ENCODE data around the gene TPSAB1. TPM values are rescaled to one million over a fixed set of nuclear protein-coding genes. Genes with fewer than 3 reads are reported as not detected.

Gene TPSAB1
- polyA plus RNA-seq, 3 donors from 2014 or later, result not detected

DNA sequence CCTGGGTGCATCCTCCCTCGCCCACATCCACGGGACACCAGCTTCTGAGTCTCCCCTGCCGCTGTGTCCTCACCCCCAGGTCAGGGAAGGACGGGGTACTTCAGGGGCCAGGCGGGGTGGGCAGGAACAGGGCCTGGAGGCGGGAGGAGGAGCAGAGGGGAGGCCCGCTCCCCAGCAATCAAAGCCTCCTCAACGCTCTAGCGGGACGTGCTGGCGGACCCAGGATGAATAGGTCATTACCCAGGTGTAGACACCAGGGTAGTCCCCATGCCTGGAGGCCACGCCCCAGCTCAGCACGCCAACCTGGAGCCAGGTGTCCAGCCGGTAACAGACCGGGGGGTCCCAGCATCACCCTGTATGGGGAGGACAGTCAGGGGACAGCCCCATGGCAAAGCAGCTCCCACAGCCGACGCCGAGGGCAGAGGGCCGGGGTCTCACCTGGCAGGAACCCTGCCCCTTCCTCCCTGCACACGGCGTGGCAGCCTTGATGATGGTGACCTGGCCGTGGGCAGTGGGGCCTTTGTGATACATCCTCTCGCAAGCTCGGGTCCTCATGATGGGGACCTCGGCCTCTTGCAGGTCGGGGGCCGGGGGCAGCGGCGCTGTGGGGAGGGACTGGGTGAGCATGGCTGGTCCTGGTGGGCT, 39.6 kb downstream of the TPSAB1 start:
- Mint-ChIP-seq H3K4me1 (no peaks in the 10 kb centered on the region), H3K9me3 (no peaks in the 10 kb centered on the region), H3K36me3 (no peaks in the 10 kb centered on the region), H3K27me3 (ENCODE audit: low read depth in 3 of 3) (peaks cover 2 to 4% (median 2%) of the 10 kb centered on the region in 3 donors), H3K27ac (no peak overlapping the region), H3K4me3 (no peak overlapping the region)
- DNase-seq, result no peak

DNA sequence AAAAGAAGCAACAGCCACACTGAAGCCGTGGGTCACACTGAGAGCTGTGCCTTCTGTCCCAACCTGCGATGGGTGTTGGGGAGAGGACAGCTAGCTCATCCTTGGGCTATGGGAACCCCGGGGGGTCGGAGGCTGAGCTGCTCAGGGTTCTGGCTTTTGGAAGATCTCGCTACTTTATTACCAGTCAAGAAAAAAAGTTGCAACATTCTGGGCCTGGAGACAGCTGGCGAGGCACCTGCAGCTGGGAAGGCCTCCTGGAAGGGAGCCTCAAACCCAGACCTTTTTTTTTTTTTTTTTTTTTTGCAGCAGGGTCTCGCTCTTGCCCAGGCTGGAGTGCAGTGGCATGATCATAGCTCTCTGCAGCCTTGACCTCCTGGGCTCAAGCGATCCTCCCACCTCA, 40.3 kb downstream of the TPSAB1 start:
- no peak overlapping the region for H3K27ac Mint-ChIP-seq

DNA sequence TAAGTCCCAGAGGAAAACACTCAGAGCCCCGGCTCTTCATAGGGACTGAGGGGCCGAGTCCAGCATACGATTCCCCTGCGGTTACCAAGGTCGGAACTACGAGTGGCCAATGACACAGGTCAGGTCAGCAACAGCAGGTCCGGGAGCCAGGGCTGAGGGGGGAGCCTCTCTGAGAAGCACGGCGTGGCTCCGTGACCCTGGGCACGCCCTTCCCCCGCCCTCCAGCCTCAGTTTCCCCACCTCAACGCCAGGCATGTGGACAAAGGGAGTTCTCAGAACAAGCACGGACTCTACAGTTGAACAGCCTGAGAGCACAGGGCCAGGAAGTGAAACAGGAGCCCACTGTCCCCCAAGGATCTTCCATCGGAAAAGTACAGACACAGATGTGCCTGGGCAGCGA, 41.0 kb downstream of the TPSAB1 start:
- H3K9me3 Mint-ChIP-seq, result no peaks in the 10 kb centered on the region
- no peak overlapping the region for H3K4me3 Mint-ChIP-seq
- no peaks in the 10 kb centered on the region for H3K4me1 Mint-ChIP-seq
- no peak for DNase-seq
- no peak overlapping the region for H3K27ac Mint-ChIP-seq
- H3K27me3 Mint-ChIP-seq (ENCODE audit: low read depth in 3 of 3), result peaks cover 2 to 5% (median 4%) of the 10 kb centered on the region in 3 donors
- no peaks in the 10 kb centered on the region for H3K36me3 Mint-ChIP-seq

More for the DNA sequence above, 40.3 kb downstream of the TPSAB1 start:
- no peaks in the 10 kb centered on the region for H3K4me1 Mint-ChIP-seq
- H3K4me3 Mint-ChIP-seq, result no peak overlapping the region
- no peaks in the 10 kb centered on the region for H3K9me3 Mint-ChIP-seq
- DNase-seq, result no peak
- H3K27me3 Mint-ChIP-seq (ENCODE audit: low read depth in 3 of 3), result peaks cover 2 to 3% (median 2%) of the 10 kb centered on the region in 3 donors
- H3K36me3 Mint-ChIP-seq, result no peaks in the 10 kb centered on the region

DNA sequence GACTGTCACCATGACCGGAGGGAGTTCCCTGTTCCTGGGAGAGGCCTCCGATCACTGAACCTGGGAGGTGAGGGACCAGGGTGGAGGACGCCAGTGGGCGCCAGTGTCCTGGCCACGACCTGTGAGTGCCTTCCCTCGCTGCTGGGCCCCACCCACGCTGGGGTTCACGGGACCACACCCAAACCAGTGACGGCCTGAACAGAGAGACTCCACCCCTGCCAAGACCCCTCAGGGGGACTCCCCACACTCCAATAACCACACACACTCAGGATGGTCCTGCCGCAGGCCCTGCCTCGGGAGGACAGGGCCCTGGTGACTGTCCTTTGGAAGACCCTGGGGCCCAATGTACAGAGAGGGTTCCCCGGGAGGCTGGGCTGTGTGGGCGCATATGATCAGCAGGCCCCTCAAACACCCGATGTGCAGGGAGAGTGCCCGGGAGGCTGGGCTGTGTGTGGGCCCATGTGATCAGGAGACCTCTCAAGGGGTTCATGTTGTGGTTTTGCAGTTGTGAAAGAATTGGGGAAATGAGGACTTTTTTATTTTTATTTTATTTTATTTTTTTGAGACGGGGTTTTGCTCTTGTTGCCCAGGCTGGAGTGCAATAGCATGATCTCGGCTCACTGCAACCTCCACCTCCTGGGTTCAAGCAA, 41.9 kb downstream of the TPSAB1 start:
- Mint-ChIP-seq H3K36me3 (no peaks in the 10 kb centered on the region), H3K4me3 (no peak overlapping the region)

DNA sequence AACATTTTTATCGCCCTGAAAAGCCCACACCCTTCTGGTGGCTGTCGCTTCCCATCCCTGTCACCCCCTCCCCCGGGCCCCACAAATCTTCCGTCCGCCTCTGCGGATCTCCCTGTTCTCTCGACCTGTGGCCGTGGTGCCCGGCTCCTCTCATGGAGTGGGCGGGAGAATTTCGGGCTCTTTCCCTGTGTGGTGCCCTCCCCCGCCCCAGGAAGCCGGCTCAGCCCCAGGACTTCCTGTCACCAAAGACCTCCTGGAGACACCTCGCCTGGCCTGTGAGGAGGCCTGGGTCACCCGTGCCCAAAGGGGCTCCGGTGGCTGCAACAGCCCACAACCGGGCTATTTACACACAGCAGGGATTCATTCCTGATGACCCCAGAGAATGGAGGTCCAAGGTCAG, 42.8 kb downstream of the TPSAB1 start:
- no peaks in the 10 kb centered on the region for H3K9me3 Mint-ChIP-seq
- peaks cover 2 to 5% (median 4%) of the 10 kb centered on the region in 3 donors for H3K27me3 Mint-ChIP-seq (ENCODE audit: low read depth in 3 of 3)
- no peak for DNase-seq
- H3K4me1 Mint-ChIP-seq, result no peaks in the 10 kb centered on the region
- no peaks in the 10 kb centered on the region for H3K36me3 Mint-ChIP-seq
- H3K4me3 Mint-ChIP-seq, result no peak overlapping the region
- no peak overlapping the region for H3K27ac Mint-ChIP-seq

More for the DNA sequence above, 41.9 kb downstream of the TPSAB1 start:
- no peak for DNase-seq
- Mint-ChIP-seq H3K9me3 (no peaks in the 10 kb centered on the region), H3K27ac (no peak overlapping the region), H3K27me3 (ENCODE audit: low read depth in 3 of 3) (peaks cover 2 to 5% (median 4%) of the 10 kb centered on the region in 3 donors), H3K4me1 (no peaks in the 10 kb centered on the region)

DNA sequence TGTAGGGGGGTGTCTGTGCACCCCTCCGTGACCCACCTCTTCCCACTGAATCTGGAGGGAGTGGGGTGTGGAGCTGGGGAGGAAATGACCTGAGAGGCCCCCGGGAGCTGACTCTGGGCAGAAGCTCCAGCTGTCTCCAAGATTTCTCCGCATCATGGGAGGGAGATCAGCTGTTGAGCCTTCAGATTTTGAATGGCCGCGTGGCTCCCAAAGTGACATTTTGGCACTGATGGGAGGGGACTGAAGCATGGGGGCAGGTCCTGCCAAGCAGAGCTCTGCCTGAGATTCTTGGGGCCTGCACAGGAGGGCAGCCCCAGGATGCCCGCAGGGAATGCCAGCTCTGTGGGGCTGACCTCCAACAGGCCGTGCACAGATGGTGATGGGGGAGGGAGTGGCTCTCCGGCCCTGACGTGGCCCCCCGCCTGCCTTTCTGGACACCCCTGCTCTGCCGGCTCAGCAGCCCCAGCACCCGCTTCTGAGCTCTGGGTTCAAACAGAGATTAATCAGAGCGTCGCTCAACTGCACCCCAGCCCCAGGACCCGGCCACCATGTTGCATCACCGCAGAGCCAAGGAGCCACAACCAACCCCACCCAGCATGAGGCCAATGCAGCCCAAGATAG, 43.6 kb downstream of the TPSAB1 start:
- Mint-ChIP-seq H3K36me3 (no peaks in the 10 kb centered on the region), H3K27me3 (ENCODE audit: low read depth in 3 of 3) (peaks cover 2 to 5% (median 4%) of the 10 kb centered on the region in 3 donors)
- no peak for DNase-seq

DNA sequence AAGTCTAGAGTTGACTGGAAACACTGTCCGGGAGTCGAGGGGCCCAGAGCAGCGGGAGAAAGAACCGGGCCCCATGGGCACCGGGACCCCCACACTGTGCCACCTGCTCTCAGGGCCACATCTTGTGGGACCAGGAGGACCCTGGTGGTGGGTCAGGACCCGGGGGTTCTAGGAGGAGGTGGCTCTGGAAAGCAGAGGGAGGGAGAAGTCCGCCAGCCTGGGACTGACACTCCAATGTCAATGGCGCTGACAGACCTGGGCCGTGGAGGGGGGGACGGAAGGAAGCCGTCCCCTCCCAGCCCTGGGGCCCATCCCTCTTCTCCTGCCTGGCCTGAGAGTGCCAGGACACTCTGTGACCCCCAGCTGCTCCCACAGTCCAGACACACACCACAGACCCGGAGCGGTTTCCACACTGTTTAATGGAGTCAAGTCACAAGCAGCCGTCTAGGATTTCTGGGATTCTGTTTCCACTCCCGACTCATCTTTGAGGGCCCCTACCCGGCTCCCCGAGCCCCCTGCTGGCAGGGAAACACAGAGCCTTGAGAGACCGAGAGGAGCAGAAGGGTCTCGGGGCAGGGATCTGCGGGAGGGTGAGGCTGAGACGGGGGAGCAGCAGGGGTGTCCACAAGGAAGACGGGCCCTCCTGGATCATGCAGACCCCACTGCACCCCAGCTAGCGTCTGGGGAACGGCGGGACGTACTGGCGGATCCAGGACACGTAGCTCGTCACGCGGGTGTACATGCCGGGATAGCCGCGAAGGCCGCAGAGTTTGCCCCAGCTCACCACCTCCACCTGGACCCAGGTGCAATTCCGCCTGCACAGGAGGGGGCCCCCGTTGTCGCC, 45.4 kb downstream of the TPSAB1 start:
- Mint-ChIP-seq H3K36me3 (no peaks in the 10 kb centered on the region), H3K4me3 (no peak overlapping the region), H3K4me1 (no peaks in the 10 kb centered on the region), H3K27me3 (ENCODE audit: low read depth in 3 of 3) (peaks cover 2 to 12% (median 4%) of the 10 kb centered on the region in 3 donors), H3K27ac (no peak overlapping the region), H3K9me3 (no peaks in the 10 kb centered on the region)
- DNase-seq, result no peak

More for the DNA sequence above, 43.6 kb downstream of the TPSAB1 start:
- H3K4me1 Mint-ChIP-seq, result no peaks in the 10 kb centered on the region
- no peak overlapping the region for H3K4me3 Mint-ChIP-seq
- no peaks in the 10 kb centered on the region for H3K9me3 Mint-ChIP-seq
- no peak overlapping the region for H3K27ac Mint-ChIP-seq

DNA sequence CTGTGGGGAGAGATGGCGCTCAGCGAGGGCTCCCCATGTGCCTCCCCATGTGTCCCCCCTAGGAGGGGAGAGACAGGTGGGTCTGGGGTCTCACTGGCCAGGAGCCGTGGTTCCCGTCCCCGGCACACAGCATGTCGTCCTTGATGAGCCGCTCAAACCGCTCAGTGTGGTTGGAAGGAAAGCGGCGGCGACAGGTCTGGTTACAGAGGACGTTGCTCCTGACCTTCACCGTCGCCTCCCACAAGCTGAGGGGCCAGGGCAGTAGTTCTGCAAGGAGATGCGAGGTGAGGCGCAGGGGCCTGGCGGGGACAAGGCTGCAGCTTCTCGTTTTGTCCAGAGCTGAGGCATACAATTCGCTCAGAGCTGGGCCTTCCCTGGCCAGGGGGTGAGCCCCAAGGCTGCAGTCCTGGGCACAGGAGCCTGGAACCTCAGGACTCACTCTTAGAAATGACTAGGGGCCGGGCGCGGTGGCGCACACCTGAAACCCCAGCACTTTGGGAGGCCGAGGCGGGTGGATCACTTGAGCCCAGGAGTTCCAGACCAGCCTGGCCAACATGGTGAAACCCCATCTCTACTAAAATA, 46.1 kb downstream of the TPSAB1 start:
- Mint-ChIP-seq H3K4me3 (no peak overlapping the region), H3K27me3 (ENCODE audit: low read depth in 3 of 3) (peaks cover 2 to 12% (median 7%) of the 10 kb centered on the region in 3 donors), H3K9me3 (no peaks in the 10 kb centered on the region), H3K36me3 (no peaks in the 10 kb centered on the region), H3K4me1 (no peaks in the 10 kb centered on the region), H3K27ac (no peak overlapping the region)
- DNase-seq, result no peak

DNA sequence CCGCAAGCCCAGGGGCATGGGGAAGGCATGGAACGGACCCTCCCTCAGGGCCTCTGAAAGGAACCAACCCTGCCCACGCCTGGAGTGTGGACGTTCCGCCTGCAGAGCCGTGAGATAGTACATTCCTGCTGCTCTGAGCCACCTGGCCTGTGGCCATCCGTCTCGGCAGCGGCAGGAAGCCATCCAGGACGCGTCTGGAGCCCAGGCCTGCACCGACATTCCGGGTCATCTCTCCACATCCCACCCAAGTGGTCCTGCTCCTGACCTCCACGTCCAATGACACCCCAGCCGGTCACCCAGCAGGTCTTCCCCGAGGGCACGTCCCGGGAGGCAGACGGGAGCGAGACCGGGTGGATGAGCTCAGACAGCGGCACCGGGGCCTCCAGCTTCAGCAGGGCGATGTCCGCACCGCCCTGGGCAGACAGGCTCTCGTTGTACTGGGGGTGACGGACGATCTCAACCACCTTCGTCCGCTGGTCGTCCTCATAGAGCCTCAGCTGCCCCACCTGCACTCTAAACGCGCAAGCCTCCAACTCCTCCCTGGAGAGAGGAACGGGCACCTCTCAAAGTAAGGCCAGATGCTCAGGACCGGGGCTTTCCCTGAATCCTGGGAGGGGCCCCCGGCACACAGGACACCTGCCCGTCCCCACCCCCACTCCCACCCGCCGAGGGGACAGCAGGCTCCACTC, 47.6 kb downstream of the TPSAB1 start:
- no peaks in the 10 kb centered on the region for H3K36me3 Mint-ChIP-seq
- no peaks in the 10 kb centered on the region for H3K4me1 Mint-ChIP-seq
- no peaks in the 10 kb centered on the region for H3K9me3 Mint-ChIP-seq
- no peak overlapping the region for H3K4me3 Mint-ChIP-seq
- DNase-seq, result no peak
- H3K27ac Mint-ChIP-seq, result no peak overlapping the region
- peaks cover 6 to 14% (median 7%) of the 10 kb centered on the region in 3 donors for H3K27me3 Mint-ChIP-seq (ENCODE audit: low read depth in 3 of 3)

DNA sequence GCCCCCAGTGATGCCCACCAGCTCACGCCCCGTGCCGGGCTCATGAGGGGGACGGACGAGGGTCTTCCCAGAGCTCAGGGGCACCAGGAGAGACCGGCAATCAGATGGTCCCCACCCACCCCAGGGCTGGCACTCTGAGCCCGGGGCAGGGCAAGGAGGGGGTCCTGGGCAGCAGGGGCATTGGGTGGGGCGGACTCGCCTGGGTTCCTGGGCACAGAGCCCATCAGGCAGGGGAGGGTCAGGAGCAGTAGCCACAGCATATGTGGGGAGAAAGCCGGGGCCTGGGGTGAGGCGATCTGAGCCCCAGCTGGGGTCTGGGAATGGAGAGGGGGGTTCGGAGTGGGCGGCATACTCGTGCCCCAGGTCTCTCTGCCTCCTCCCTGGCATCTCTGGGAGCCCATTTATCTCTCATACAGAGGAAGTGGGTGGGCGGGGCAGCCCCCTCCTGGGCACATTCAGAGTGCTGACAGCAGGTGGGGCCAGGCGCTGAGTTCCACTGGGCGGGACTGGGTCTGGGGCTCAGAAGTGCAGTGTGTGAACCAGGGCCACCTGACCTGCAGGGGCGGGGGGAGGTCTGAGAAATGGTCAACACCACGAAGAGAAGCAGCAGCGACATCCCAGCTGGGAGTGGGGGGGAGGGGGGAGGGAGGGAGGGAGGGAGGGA, 48.4 kb downstream of the TPSAB1 start:
- H3K9me3 Mint-ChIP-seq, result no peaks in the 10 kb centered on the region
- no peaks in the 10 kb centered on the region for H3K4me1 Mint-ChIP-seq
- no peak for DNase-seq
- H3K27me3 Mint-ChIP-seq (ENCODE audit: low read depth in 3 of 3), result peaks cover 7 to 14% (median 10%) of the 10 kb centered on the region in 3 donors
- H3K36me3 Mint-ChIP-seq, result no peaks in the 10 kb centered on the region
- H3K27ac Mint-ChIP-seq, result no peak overlapping the region
- H3K4me3 Mint-ChIP-seq, result no peak overlapping the region

DNA sequence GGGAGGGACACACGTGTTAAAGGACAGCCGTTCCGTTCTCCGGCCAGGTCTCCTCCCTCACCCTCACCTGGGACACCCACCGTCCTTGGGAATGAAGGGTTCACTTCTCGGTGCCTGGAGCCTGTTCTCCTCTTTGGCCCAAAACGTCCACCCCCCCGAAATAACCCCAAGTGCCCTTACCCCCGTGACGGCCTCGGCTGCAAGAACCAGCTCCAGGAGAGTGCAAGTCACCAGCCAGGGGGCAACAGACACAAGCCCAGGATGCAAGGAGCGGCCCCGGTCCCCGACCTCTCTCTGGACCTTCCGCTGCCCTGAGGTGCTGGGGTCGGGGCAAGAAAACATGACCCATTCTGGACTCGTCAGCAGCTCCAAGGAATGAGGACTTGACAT, 49.0 kb downstream of the TPSAB1 start:
- Mint-ChIP-seq H3K9me3 (no peaks in the 10 kb centered on the region), H3K27ac (no peak overlapping the region), H3K27me3 (ENCODE audit: low read depth in 3 of 3) (peaks cover 9 to 12% (median 10%) of the 10 kb centered on the region in 3 donors), H3K4me3 (no peak overlapping the region), H3K4me1 (no peaks in the 10 kb centered on the region), H3K36me3 (no peaks in the 10 kb centered on the region)
- no peak for DNase-seq

DNA sequence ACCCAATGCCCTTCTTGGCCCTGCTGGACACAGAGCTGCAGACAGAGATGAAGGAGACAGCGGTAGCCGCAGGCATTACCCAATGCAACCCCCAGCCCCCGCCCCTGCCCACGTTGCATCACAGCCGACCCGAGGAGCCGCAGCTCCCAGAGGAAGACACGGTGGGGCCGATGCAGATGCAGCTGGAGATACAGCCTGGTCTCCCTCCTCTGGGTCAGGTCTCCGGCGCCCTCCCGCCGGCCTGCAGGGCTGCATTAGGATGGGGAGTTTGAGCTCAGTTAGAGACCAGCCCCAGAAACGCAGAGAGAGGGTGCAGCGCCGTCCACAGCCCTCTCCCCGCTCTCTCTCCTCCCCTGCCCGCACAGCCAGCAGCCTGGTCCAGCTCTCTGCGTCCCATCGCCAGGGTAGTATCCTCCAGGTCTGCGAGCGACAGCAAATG, 49.6 kb downstream of the TPSAB1 start:
- H3K9me3 Mint-ChIP-seq, result no peaks in the 10 kb centered on the region
- H3K36me3 Mint-ChIP-seq, result no peaks in the 10 kb centered on the region
- H3K4me3 Mint-ChIP-seq, result no peak overlapping the region

More for the DNA sequence above, 49.6 kb downstream of the TPSAB1 start:
- no peak for DNase-seq
- Mint-ChIP-seq H3K4me1 (no peaks in the 10 kb centered on the region), H3K27ac (no peak overlapping the region), H3K27me3 (ENCODE audit: low read depth in 3 of 3) (peaks cover 9 to 12% (median 12%) of the 10 kb centered on the region in 3 donors)
